ENCODE data around the gene ARHGAP30.

DNA sequence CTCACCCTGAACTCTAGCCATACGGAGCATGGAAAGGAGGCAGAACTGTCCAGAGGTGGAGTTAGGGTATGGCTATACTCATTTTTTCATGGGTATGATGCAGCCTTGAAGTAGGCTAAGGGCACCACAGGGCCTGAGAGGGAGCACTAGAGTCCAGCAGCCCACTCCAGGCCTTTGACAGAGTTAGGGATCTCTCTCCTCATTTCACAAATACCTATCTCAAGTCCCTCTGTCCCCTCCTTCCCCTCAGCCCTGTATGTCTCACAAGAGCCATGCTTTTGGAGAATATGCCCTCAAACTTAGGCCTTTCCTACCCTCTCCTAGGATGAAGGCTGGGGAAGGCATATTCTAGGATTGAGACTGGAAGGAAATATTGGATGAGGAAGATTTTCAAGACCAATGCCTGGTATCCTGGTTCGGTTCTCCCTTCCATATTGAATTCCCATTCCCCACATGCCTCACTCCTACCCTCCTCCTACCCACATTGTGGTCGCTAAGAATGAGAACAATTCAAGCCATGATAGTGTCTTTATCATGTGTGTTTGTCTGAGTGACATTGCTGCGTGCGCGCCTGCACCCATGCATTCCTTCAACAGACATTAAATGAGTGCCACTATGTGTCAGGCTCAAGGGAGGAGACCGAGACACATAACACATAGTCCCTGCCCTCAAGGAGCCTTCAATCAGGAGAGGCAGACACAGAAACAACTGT, 22.3 kb upstream of the ARHGAP30 start:
- TF ChIP-seq, protein P1, sequence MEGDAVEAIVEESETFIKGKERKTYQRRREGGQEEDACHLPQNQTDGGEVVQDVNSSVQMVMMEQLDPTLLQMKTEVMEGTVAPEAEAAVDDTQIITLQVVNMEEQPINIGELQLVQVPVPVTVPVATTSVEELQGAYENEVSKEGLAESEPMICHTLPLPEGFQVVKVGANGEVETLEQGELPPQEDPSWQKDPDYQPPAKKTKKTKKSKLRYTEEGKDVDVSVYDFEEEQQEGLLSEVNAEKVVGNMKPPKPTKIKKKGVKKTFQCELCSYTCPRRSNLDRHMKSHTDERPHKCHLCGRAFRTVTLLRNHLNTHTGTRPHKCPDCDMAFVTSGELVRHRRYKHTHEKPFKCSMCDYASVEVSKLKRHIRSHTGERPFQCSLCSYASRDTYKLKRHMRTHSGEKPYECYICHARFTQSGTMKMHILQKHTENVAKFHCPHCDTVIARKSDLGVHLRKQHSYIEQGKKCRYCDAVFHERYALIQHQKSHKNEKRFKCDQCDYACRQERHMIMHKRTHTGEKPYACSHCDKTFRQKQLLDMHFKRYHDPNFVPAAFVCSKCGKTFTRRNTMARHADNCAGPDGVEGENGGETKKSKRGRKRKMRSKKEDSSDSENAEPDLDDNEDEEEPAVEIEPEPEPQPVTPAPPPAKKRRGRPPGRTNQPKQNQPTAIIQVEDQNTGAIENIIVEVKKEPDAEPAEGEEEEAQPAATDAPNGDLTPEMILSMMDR (IDR thresholded peaks at IDR 0.05): no peak
- no peak for TF ChIP-seq POLR2AphosphoS5 (IDR thresholded peaks at IDR 0.05)
